Endodermal cell (in vitro differentiated cells): ENCODE measurements around the gene PUS7. TPM values are rescaled to one million over a fixed set of nuclear protein-coding genes. Genes with fewer than 3 reads are reported as not detected.

Experiments used
- DNase-seq: peaks from one replicate; pipeline ENCODE4 v3.0.0-alpha.2; 2017
- H3K27ac ChIP-seq: 2 replicates; pipeline ENCODE4 v1.5.1; 2013; ENCODE audit warnings: mild to moderate bottlenecking, low read depth, low read length, moderate library complexity
- H3K27me3 ChIP-seq: 2 replicates; pipeline ENCODE4 v1.6.1; 2013; ENCODE audit warnings: mild to moderate bottlenecking, low read length, moderate library complexity; ENCODE audit not compliant: insufficient read depth, control insufficient read depth, poor library complexity, severe bottlenecking
- H3K36me3 ChIP-seq: 2 replicates; pipeline ENCODE4 v1.7.0; 2013; ENCODE audit warnings: mild to moderate bottlenecking, low read length, moderate library complexity; ENCODE audit not compliant: control insufficient read depth, insufficient read depth
- H3K4me1 ChIP-seq: one replicate; pipeline ENCODE4 v1.7.0; 2013; ENCODE audit warnings: low read length; ENCODE audit not compliant: control insufficient read depth, insufficient read depth
- H3K4me3 ChIP-seq: 2 replicates; pipeline ENCODE4 v1.5.1; 2013; ENCODE audit warnings: mild to moderate bottlenecking, low read length, moderate library complexity
- H3K9ac ChIP-seq: 2 replicates; pipeline ENCODE4 v1.6.1; 2013; ENCODE audit warnings: mild to moderate bottlenecking, low read length, moderate library complexity; ENCODE audit not compliant: poor library complexity, severe bottlenecking; ENCODE audit errors: extremely low read depth
- H3K9me3 ChIP-seq: 2 replicates; pipeline ENCODE4 v1.6.1; 2013; ENCODE audit warnings: mild to moderate bottlenecking, low read length, moderate library complexity; ENCODE audit not compliant: control insufficient read depth
- H3K27ac Mint-ChIP-seq: 2 replicates; pipeline ENCODE4 v1.8.0; 2020; ENCODE audit warnings: mixed read lengths
- H3K27me3 Mint-ChIP-seq: 2 replicates; pipeline ENCODE4 v1.8.0; 2021; ENCODE audit warnings: mild to moderate bottlenecking, mixed read lengths; ENCODE audit not compliant: insufficient read depth
- H3K36me3 Mint-ChIP-seq: 2 replicates; pipeline ENCODE4 v1.8.0; 2020; ENCODE audit warnings: low read depth, mixed read lengths
- H3K4me1 Mint-ChIP-seq: 2 replicates; pipeline ENCODE4 v1.8.0; 2020; ENCODE audit warnings: mixed read lengths
- H3K4me3 Mint-ChIP-seq: 2 replicates; pipeline ENCODE4 v1.8.0; 2020; ENCODE audit warnings: mild to moderate bottlenecking, moderate library complexity, mixed read lengths
- H3K9me3 Mint-ChIP-seq: 2 replicates; pipeline ENCODE4 v1.8.0; 2020; ENCODE audit warnings: mild to moderate bottlenecking, mixed read lengths
- WGBS, 2 experiments: methylation state at CpG; one replicate each; pipeline versions ENCODE4 v1.1.5 to v1.1.7; 2013; ENCODE audit warnings: missing lambda C conversion rate in 2 of 2, mixed read lengths in 1 of 2; ENCODE audit not compliant: insufficient coverage in 1 of 2, insufficient read length in 1 of 2; 5-methylcytosine and 5-hydroxymethylcytosine counted together
- total RNA-seq, 2 donors: library from RNA; stranded (reverse); fragmentation: NEBNext Ultra II Directional in 1 of 2; extraction: Animal tissue kit (Norgen Biotek cat#: 25700) in 1 of 2; gene quantifications; 2 replicates in 1 of 2; 3 replicates in 1 of 2; pipeline ENCODE4 v1.2.1, GENCODE V29; 2021
- TF ChIP-seq, protein P1 (sequence below): fragments of 200-600 bp; sonication (generic); conservative IDR thresholded peaks from 2 replicates; pipeline ENCODE4 v1.5.0; 2021; ENCODE audit warnings: antibody characterized with exemption, mild to moderate bottlenecking

The PUS7 gene
- total RNA-seq, 2 donors from 2014 or later: 30.0 to 38.7 TPM

DNA sequence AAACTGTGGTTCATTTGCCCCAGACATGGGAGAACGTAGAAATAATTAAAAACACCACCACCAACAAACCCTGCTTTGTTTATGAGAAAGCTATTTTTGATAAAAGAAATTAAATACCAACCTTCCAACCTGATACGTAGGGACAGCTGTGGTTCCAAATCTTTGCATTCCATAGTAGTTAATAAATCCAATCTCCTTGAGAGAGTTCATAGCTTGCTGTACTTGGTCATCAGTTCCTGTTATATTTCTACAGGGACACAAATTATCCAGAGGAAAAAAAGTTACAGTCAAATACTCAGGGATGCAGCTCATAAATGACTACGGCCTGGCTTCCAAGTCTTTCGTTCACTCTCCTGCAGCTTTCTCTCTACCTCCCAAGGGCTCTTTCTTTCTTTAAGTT lies 41.1 kb downstream of the PUS7 start:
- WGBS, 2 experiments: 98% methylated on average over 4 of the region's 4 CpGs; no CpG with 5 or more reads in 1 of the 2 experiments
- no peaks in the 10 kb centered on the region for H3K9me3 Mint-ChIP-seq
- H3K27me3 Mint-ChIP-seq: no peaks in the 10 kb centered on the region
- H3K9ac ChIP-seq: no peak overlapping the region
- TF ChIP-seq, protein P1, sequence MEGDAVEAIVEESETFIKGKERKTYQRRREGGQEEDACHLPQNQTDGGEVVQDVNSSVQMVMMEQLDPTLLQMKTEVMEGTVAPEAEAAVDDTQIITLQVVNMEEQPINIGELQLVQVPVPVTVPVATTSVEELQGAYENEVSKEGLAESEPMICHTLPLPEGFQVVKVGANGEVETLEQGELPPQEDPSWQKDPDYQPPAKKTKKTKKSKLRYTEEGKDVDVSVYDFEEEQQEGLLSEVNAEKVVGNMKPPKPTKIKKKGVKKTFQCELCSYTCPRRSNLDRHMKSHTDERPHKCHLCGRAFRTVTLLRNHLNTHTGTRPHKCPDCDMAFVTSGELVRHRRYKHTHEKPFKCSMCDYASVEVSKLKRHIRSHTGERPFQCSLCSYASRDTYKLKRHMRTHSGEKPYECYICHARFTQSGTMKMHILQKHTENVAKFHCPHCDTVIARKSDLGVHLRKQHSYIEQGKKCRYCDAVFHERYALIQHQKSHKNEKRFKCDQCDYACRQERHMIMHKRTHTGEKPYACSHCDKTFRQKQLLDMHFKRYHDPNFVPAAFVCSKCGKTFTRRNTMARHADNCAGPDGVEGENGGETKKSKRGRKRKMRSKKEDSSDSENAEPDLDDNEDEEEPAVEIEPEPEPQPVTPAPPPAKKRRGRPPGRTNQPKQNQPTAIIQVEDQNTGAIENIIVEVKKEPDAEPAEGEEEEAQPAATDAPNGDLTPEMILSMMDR: no peak
- H3K4me1 ChIP-seq: no peaks in the 10 kb centered on the region
- H3K4me3 ChIP-seq: no peak overlapping the region
- H3K27ac Mint-ChIP-seq: no peak overlapping the region
- H3K9me3 ChIP-seq: no peaks in the 10 kb centered on the region
- H3K4me1 Mint-ChIP-seq: no peaks in the 10 kb centered on the region
- H3K27me3 ChIP-seq: no peaks in the 10 kb centered on the region
- peaks cover 64% of the 10 kb centered on the region for H3K36me3 ChIP-seq
- peaks cover 52% of the 10 kb centered on the region for H3K36me3 Mint-ChIP-seq
- DNase-seq: no peak
- H3K4me3 Mint-ChIP-seq: no peak overlapping the region
- no peak overlapping the region for H3K27ac ChIP-seq

DNA sequence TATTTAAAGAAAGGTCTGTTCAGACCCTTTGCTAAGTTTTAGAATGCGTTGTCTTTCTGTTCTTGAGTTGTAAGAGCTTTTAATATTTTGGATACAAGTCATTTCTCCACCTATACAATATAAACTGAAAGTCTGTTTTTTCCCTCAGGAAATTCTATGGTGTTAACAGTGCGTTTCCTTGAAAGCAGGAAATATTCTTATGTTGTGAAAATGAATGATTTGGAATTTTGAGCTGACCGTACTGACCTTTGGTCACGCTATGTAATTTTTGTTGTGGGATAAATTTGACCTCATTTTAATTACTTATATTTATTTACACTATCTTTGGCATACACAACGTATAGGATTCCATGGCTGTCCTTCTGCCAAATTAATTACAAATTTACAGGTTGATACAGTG lies 43.5 kb downstream of the PUS7 start:
- peaks cover 44% of the 10 kb centered on the region for H3K36me3 Mint-ChIP-seq
- H3K27me3 ChIP-seq: no peaks in the 10 kb centered on the region
- peaks cover 62% of the 10 kb centered on the region for H3K36me3 ChIP-seq
- no peak overlapping the region for H3K27ac Mint-ChIP-seq
- H3K27ac ChIP-seq: no peak overlapping the region
- no peak overlapping the region for H3K4me3 Mint-ChIP-seq
- TF ChIP-seq, protein P1: no peak
- no peaks in the 10 kb centered on the region for H3K4me1 ChIP-seq
- 92 to 100% methylated on average over 1 to 3 of the region's 5 CpGs for WGBS, 2 experiments
- no peaks in the 10 kb centered on the region for H3K27me3 Mint-ChIP-seq
- H3K9ac ChIP-seq: no peak overlapping the region
- DNase-seq: no peak
- no peak overlapping the region for H3K4me3 ChIP-seq
- H3K4me1 Mint-ChIP-seq: no peaks in the 10 kb centered on the region
- H3K9me3 ChIP-seq: no peaks in the 10 kb centered on the region
- no peaks in the 10 kb centered on the region for H3K9me3 Mint-ChIP-seq

DNA sequence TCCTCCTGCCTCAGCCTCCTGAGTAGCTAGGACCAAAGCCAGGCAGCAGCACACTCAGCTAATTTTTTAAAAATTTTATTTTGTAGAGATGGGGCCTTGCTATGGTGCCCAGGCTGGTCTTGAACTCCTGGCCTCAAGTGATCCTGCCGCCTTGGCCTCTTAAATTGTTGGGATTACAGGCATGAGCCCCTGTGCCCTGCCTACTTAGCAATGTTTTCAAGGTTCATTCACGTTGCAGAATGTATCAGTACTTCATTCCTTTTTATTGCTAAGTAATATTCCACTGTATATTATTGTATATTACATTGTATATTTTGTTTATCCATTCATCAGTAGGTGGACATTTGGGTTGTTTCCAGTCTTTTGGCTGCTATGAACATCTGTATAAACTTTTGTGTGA lies 44.2 kb downstream of the PUS7 start:
- TF ChIP-seq, protein P1: no peak
- no peak overlapping the region for H3K27ac ChIP-seq
- no peak overlapping the region for H3K9ac ChIP-seq
- Mint-ChIP-seq H3K9me3 (no peaks in the 10 kb centered on the region), H3K4me1 (no peaks in the 10 kb centered on the region), H3K27me3 (no peaks in the 10 kb centered on the region), H3K36me3 (peaks cover 43% of the 10 kb centered on the region), H3K4me3 (no peak overlapping the region), H3K27ac (no peak overlapping the region)
- H3K36me3 ChIP-seq: peaks cover 60% of the 10 kb centered on the region
- no peak for DNase-seq
- H3K4me3 ChIP-seq: no peak overlapping the region
- 98 to 100% methylated on average over 1 to 2 of the region's 2 CpGs for WGBS, 2 experiments
- H3K27me3 ChIP-seq: no peaks in the 10 kb centered on the region
- H3K9me3 ChIP-seq: no peaks in the 10 kb centered on the region
- no peaks in the 10 kb centered on the region for H3K4me1 ChIP-seq
